HCT116 (cell line): ENCODE data around the gene COL3A1. TPM values are rescaled to one million over a fixed set of nuclear protein-coding genes. Genes with fewer than 3 reads are reported as not detected.

Experiments
- ATAC-seq: fragments of 200-7000 bp; cut with Tn5 transposase; 2 replicates; pipeline ENCODE4 v1.9.1; 2020; ENCODE audit warnings: mild to moderate bottlenecking, moderate library complexity
- BruUV-seq: library from RNA; stranded (reverse); fragments of 400-500 nt; replicated peaks from 2 replicates; lab custom pipeline; 2021; lab: Mats Ljungman, UMichigan
- CTCF ChIA-PET: fragments of 300-600 bp; sonication (Branson Sonifier 250); formaldehyde crosslinking; loops from one replicate; lab custom pipeline; 2021; ENCODE audit warnings: antibody characterized with exemption; lab: Charles Lee
- POLR2A ChIA-PET: fragments of 300-600, 350-600 bp; sonication (Branson Sonifier 250); formaldehyde crosslinking; loops from one replicate; lab custom pipeline; 2021; ENCODE audit warnings: antibody characterized with exemption; lab: Charles Lee
- RAD21 ChIA-PET, 2 experiments: fragments of 300-600 bp; sonication (Branson Sonifier 250); formaldehyde crosslinking; loops; one replicate each; lab custom pipeline; 2023; ENCODE audit warnings: low total read pairs in 2 of 2; ENCODE audit not compliant: uncharacterized antibody in 2 of 2, unreplicated experiment in 2 of 2, low non-redundant PET in 1 of 2; lab: Charles Lee
- DNase-seq: peaks from one replicate; pipeline ENCODE4 v3.0.0-alpha.2; 2010; ENCODE audit warnings: low read depth, low spot score
- H2AFZ ChIP-seq: fragments of 200-600 bp; shearing (Covaris generic), sonication (generic); 2 replicates; pipeline ENCODE4 v1.6.1; 2017; ENCODE audit warnings: low read depth, mixed run types, mixed read lengths, antibody characterized with exemption, low read length; ENCODE audit not compliant: poor library complexity, severe bottlenecking
- H3K27ac ChIP-seq: 2 replicates; pipeline ENCODE4 v1.5.1; 2012; ENCODE audit warnings: low read depth, low read length
- H3K27me3 ChIP-seq: fragments of 200-600 bp; sonication (generic); 2 replicates; pipeline ENCODE4 v1.6.1; 2016; ENCODE audit warnings: mixed run types, low read length, mixed read lengths; ENCODE audit not compliant: insufficient read depth
- H3K36me3 ChIP-seq, 2 experiments: fragments of 200-500 bp in 1 of 2; fragments of 200-600 bp in 1 of 2; sonication (Bioruptor generic) in 1 of 2; sonication (generic) in 1 of 2; 2 replicates each; pipeline versions ENCODE4 v1.5.1 to v1.6.1; 2014 to 2016; ENCODE audit warnings: low read length in 2 of 2, inconsistent platforms in 1 of 2, mixed read lengths in 1 of 2, mixed run types in 1 of 2; ENCODE audit not compliant: insufficient read depth in 2 of 2, control insufficient read depth in 1 of 2
- H3K4me1 ChIP-seq, 2 experiments: fragments of 200-600 bp in 1 of 2; sonication (generic) in 1 of 2; 2 replicates each; pipeline versions ENCODE4 v1.5.1 to v1.6.1; 2012 to 2017; ENCODE audit warnings: low read length in 2 of 2, inconsistent platforms in 1 of 2, mild to moderate bottlenecking in 1 of 2, mixed read lengths in 1 of 2, mixed run types in 1 of 2, moderate library complexity in 1 of 2; ENCODE audit not compliant: insufficient read depth in 2 of 2, control insufficient read depth in 1 of 2
- H3K4me2 ChIP-seq: fragments of 200-600 bp; sonication (generic); 2 replicates; pipeline ENCODE4 v1.6.1; 2017; ENCODE audit warnings: mixed run types, low read length, mixed read lengths
- H3K4me3 ChIP-seq, 2 experiments: fragments of 200-600 bp in 1 of 2; sonication (generic) in 1 of 2; replicated peaks in 1 of 2; 2 replicates each; pipeline ENCODE4 v1.5.1; 2011 to 2016; ENCODE audit warnings: low read length in 2 of 2, control low read depth in 1 of 2, low read depth in 1 of 2, mild to moderate bottlenecking in 1 of 2, mixed read lengths in 1 of 2, mixed run types in 1 of 2
- H3K79me2 ChIP-seq: fragments of 200-600 bp; sonication (generic); 2 replicates; pipeline ENCODE4 v1.6.1; 2017; ENCODE audit warnings: mild to moderate bottlenecking, mixed run types, low read length, moderate library complexity, mixed read lengths; ENCODE audit not compliant: insufficient read depth
- H3K9ac ChIP-seq: fragments of 200-600 bp; sonication (generic); 2 replicates; pipeline ENCODE4 v1.6.1; 2016; ENCODE audit warnings: low read length, mixed read lengths
- H3K9me2 ChIP-seq: fragments of 200-600 bp; sonication (generic), shearing (Covaris generic); 2 replicates; pipeline ENCODE4 v1.6.1; 2017; ENCODE audit warnings: mixed run types, mild to moderate bottlenecking, moderate library complexity; ENCODE audit not compliant: insufficient read depth
- H3K9me3 ChIP-seq, 2 experiments: fragments of 200-500 bp in 1 of 2; fragments of 200-600 bp in 1 of 2; sonication (Bioruptor generic) in 1 of 2; sonication (generic) in 1 of 2; 2 replicates each; pipeline ENCODE4 v1.6.1; 2014 to 2017; ENCODE audit warnings: low read length in 2 of 2, mixed read lengths in 2 of 2, inconsistent platforms in 1 of 2, low read depth in 1 of 2, mild to moderate bottlenecking in 1 of 2, mixed run types in 1 of 2, moderate library complexity in 1 of 2; ENCODE audit not compliant: control insufficient read depth in 1 of 2, insufficient read depth in 1 of 2
- H4K20me1 ChIP-seq: fragments of 200-600 bp; sonication (generic), shearing (Covaris generic); 2 replicates; pipeline ENCODE4 v1.6.1; 2017; ENCODE audit warnings: mixed run types, mild to moderate bottlenecking, moderate library complexity; ENCODE audit not compliant: insufficient read depth
- ELF1 ChIP-seq: IDR thresholded peaks from 2 replicates; pipeline ENCODE4 v1.6.1; 2012; ENCODE audit warnings: low read depth, borderline replicate concordance
- EZH2phosphoT487 ChIP-seq: fragments of 200-600 bp; IDR thresholded peaks from 2 replicates; pipeline ENCODE4 v1.6.1; 2018; ENCODE audit warnings: antibody characterized with exemption, borderline replicate concordance
- SIN3A ChIP-seq: IDR thresholded peaks from 2 replicates; pipeline ENCODE4 v1.6.1; 2012; ENCODE audit warnings: low read depth
- SP1 ChIP-seq: IDR thresholded peaks from 2 replicates; pipeline ENCODE4 v1.6.1; 2012; ENCODE audit warnings: low read depth
- YY1 ChIP-seq: IDR thresholded peaks from 2 replicates; pipeline ENCODE4 v1.6.1; 2011; ENCODE audit warnings: low read length, low read depth, moderate library complexity, mild to moderate bottlenecking; ENCODE audit not compliant: insufficient replicate concordance; ENCODE audit errors: extremely low read depth
- ZFX ChIP-seq: fragments of 450-650 bp; IDR thresholded peaks from 2 replicates; pipeline ENCODE4 v1.6.1; 2017
- intact Hi-C: fragments of 100-400 bp; cut with micrococcal nuclease; formaldehyde crosslinking; loops from 2 replicates; pipeline ENCODE4 v1.10.0; 2022
- total RNA-seq: library from RNA; stranded (reverse); gene quantifications from one replicate; pipeline ENCODE4 v1.2.1, GENCODE V29; 2021; ENCODE audit not compliant: unreplicated experiment
- TF ChIP-seq, protein P1 (sequence below): IDR thresholded peaks from 2 replicates; pipeline ENCODE4 v1.6.1; 2012; ENCODE audit warnings: low read depth
- TF ChIP-seq, protein P2 (sequence below): IDR thresholded peaks from 2 replicates; pipeline ENCODE4 v1.6.1; 2012

The COL3A1 gene
- total RNA-seq, 1 experiment from 2014 or later, result 1.0 TPM

DNA sequence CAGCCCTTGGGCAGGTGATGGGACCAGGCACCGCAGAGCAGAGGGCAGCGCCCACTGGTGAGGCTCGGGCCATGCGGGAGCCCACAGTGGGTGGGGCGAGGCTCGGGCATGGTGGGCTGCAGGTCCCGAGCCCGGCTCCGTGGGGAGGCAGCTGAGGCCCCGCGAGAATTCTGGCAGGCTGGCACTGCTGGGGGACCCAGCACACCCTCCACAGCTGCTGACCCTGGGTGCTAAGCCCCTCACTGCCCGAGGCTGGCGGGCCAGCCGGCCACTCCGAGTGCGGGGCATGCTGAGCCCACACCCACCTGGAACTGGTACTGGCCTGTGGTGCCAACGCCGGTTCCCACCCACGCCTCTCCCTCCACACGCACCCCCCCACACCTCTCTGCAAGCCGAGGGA is 29.7 kb upstream of the COL3A1 start:
- POLR2A ChIA-PET, result no interaction called here
- CTCF ChIA-PET, result no interaction called here
- BruUV-seq, result no TSS peak

More for the DNA sequence above, 29.7 kb upstream of the COL3A1 start:
- TF ChIP-seq SIN3A, result no peak
- TF ChIP-seq, protein P1, sequence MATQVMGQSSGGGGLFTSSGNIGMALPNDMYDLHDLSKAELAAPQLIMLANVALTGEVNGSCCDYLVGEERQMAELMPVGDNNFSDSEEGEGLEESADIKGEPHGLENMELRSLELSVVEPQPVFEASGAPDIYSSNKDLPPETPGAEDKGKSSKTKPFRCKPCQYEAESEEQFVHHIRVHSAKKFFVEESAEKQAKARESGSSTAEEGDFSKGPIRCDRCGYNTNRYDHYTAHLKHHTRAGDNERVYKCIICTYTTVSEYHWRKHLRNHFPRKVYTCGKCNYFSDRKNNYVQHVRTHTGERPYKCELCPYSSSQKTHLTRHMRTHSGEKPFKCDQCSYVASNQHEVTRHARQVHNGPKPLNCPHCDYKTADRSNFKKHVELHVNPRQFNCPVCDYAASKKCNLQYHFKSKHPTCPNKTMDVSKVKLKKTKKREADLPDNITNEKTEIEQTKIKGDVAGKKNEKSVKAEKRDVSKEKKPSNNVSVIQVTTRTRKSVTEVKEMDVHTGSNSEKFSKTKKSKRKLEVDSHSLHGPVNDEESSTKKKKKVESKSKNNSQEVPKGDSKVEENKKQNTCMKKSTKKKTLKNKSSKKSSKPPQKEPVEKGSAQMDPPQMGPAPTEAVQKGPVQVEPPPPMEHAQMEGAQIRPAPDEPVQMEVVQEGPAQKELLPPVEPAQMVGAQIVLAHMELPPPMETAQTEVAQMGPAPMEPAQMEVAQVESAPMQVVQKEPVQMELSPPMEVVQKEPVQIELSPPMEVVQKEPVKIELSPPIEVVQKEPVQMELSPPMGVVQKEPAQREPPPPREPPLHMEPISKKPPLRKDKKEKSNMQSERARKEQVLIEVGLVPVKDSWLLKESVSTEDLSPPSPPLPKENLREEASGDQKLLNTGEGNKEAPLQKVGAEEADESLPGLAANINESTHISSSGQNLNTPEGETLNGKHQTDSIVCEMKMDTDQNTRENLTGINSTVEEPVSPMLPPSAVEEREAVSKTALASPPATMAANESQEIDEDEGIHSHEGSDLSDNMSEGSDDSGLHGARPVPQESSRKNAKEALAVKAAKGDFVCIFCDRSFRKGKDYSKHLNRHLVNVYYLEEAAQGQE, result no peak
- TF ChIP-seq, protein P2, sequence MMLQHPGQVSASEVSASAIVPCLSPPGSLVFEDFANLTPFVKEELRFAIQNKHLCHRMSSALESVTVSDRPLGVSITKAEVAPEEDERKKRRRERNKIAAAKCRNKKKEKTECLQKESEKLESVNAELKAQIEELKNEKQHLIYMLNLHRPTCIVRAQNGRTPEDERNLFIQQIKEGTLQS, result no peak
- no peak for TF ChIP-seq EZH2phosphoT487
- TF ChIP-seq ZFX, result no peak
- no peak for TF ChIP-seq SP1
- no peak for TF ChIP-seq YY1
- TF ChIP-seq ELF1, result no peak
- Histone ChIP-seq H4K20me1 (no peaks in the 10 kb centered on the region), H3K4me3 (no peak overlapping the region), H3K9me2 (peaks cover 4% of the 10 kb centered on the region; the same call in 1 of the 2 replicates), H2AFZ (no peak overlapping the region), H3K27ac (no peak overlapping the region), H3K36me3 (no peaks in the 10 kb centered on the region), H3K4me1 (no peaks in the 10 kb centered on the region), H3K27me3 (no peaks in the 10 kb centered on the region), H3K9ac (no peak overlapping the region), H3K4me2 (no peak overlapping the region), H3K79me2 (no peaks in the 10 kb centered on the region), H3K9me3 (no peaks in the 10 kb centered on the region)
- RAD21 ChIA-PET, result no interaction called here
- intact Hi-C loops, result no loop called here
- no peak for ATAC-seq
- no peak for DNase-seq
